Measurements from ENCODE around the gene FGF21. TPM values are rescaled to one million over a fixed set of nuclear protein-coding genes. Genes with fewer than 3 reads are reported as not detected.

The FGF21 gene
- total RNA-seq, 1 donor from 2014 or later, result not detected

- H3K36me3 ChIP-seq, result peaks cover 8% of the 10 kb centered on the region
- no peaks in the 10 kb centered on the region for H3K9me3 ChIP-seq (replicated peaks)
- H3K4me1 ChIP-seq, result peaks cover 53% of the 10 kb centered on the region
- H3K4me3 ChIP-seq, result peak overlapping the region; percentile 64
- no peak for TF ChIP-seq CTCF (IDR thresholded peaks at IDR 0.05; ENCODE audit: borderline replicate concordance)
- peaks cover 41% of the 10 kb centered on the region for H3K27me3 ChIP-seq (ENCODE audit: low read depth)
- intact Hi-C loops (cut with micrococcal nuclease), result no loop called here
- no peak for DNase-seq
- peak overlapping the region; percentile 86 for H3K27ac ChIP-seq (replicated peaks)
Observed at GRCh38 chr19:48750771-48751504, 4.4 kb upstream of the FGF21 start.

DNA sequence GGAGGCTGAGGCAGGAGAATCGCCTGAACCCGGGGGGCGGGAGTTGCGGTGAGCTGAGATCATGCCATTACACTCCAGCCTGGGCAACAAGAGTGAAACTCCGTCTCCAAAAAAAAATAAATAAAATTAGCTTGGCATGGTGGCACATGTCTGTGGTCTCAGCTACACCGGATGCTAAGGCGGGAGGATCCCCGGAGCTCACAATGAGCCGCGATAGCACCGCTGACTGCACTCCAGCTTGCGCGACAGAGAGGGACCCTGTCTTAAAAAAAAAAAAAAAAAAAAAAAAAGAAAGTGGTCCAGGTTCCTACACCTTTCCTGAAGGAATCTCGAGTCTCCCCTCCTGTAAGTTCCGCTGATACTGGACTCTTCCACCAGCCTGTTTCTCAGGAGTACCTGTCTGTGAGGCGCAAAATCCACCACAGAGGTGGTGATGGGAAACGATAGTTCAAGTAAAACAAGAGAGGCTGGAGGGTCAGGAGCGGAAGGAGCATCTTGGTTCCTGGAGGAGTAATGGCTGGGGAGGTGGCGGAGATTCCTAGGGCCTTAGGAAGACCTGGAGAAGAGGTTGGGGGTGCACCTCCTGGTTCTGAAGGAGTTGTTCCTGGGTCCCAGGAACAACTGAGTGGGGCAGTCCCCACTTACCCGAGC, 3.4 kb upstream of the FGF21 start:
- peaks cover 35% of the 10 kb centered on the region for H3K27me3 ChIP-seq (ENCODE audit: low read depth)

DNA sequence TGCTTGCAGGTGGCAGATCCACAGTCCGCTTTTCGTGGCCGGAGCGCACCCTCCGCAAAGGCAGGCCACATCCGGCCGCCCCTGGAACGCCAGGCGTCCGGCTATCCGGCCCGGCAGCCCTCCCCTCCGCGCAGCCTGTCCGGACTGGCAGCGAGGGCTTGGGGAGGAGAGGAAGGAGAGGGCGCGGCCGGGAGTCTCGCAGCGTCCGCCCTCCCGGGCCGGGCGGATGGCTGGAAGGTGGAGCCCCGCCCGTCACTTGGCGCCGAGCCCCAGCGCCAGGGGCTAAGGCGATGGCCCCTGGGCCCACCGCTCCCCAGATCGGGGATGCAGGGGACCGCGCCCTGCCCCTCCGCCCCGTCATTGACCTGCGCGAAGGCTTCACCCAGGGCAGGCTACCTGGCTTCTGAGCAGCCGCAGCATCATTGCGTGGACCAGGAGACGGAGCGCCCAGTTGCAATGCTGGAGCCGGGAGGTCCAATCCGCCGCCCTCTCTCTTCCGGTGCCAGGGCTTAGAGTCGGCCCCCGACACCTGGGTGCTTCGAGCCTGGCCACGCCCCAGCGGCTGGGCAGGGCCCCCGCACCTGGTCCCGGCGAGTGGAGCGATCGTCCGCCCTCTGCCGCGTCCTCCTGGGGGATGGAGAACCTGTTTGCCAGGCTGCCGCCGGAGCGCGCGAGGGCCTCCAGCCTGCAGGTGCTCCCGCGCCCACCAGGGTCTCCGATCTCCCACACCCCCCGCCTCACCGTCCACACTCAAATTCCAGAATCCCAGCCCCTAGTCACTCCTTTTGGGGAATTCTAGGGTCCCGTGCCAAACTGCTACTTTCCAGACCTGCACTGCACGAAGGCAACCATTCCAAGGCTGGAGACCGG, 2.6 kb upstream of the FGF21 start, which contains the start of gene FUT1:
Gene FUT1 (minus strand): TSS at position 146 of the 870 bp plus-strand sequence. CDS start 1,360 bp downstream, outside the sequence.
- H3K9me3 ChIP-seq (replicated peaks), result no peaks in the 10 kb centered on the region
- peak; percentile 72 for DNase-seq
- H3K4me1 ChIP-seq, result peaks cover 37% of the 10 kb centered on the region
- H3K27ac ChIP-seq (replicated peaks), result peak within 1 kb of the TSS; percentile 86
- peaks cover 8% of the 10 kb centered on the region for H3K36me3 ChIP-seq
- peak within 1 kb of the TSS; percentile 64 for H3K4me3 ChIP-seq
- TF ChIP-seq CTCF (IDR thresholded peaks at IDR 0.05; ENCODE audit: borderline replicate concordance), result no peak
- intact Hi-C loops (cut with micrococcal nuclease), result no loop called here
- H3K27me3 ChIP-seq (ENCODE audit: low read depth), result peaks cover 35% of the 10 kb centered on the region

More for the DNA sequence above, 3.4 kb upstream of the FGF21 start:
- H3K36me3 ChIP-seq, result peaks cover 8% of the 10 kb centered on the region
- H3K4me1 ChIP-seq, result peaks cover 43% of the 10 kb centered on the region
- intact Hi-C loops (cut with micrococcal nuclease), result no loop called here
- no peaks in the 10 kb centered on the region for H3K9me3 ChIP-seq (replicated peaks)
- TF ChIP-seq CTCF (IDR thresholded peaks at IDR 0.05; ENCODE audit: borderline replicate concordance), result no peak
- peak overlapping the region; percentile 86 for H3K27ac ChIP-seq (replicated peaks)
- H3K4me3 ChIP-seq, result peak overlapping the region; percentile 64
- no peak for DNase-seq

DNA sequence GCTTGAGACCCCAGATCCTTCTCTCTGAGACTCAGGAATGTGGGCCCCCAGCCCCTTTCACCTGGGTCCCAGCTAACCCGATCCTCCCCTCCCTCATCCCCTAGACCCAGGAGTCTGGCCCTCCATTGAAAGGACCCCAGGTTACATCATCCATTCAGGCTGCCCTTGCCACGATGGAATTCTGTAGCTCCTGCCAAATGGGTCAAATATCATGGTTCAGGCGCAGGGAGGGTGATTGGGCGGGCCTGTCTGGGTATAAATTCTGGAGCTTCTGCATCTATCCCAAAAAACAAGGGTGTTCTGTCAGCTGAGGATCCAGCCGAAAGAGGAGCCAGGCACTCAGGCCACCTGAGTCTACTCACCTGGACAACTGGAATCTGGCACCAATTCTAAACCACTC, 463 bp downstream of the FGF21 start:
- no peak overlapping the region for H3K4me3 ChIP-seq
- H3K9me3 ChIP-seq (replicated peaks), result no peaks in the 10 kb centered on the region
- intact Hi-C loops (cut with micrococcal nuclease), result no loop called here
- TF ChIP-seq CTCF (IDR thresholded peaks at IDR 0.05; ENCODE audit: borderline replicate concordance), result no peak
- H3K36me3 ChIP-seq, result peaks cover under 1% of the 10 kb centered on the region
- no peak for DNase-seq
- H3K27me3 ChIP-seq (ENCODE audit: low read depth), result peaks cover 31% of the 10 kb centered on the region
- H3K27ac ChIP-seq (replicated peaks), result no peak overlapping the region
- H3K4me1 ChIP-seq, result peaks cover 38% of the 10 kb centered on the region

- Histone ChIP-seq H3K4me3 (no peak overlapping the region), H3K27me3 (ENCODE audit: low read depth) (peaks cover 27% of the 10 kb centered on the region), H3K4me1 (peaks cover 34% of the 10 kb centered on the region), H3K36me3 (no peaks in the 10 kb centered on the region), H3K27ac (replicated peaks) (no peak overlapping the region), H3K9me3 (replicated peaks) (no peaks in the 10 kb centered on the region)
- no peak for TF ChIP-seq CTCF (IDR thresholded peaks at IDR 0.05; ENCODE audit: borderline replicate concordance)
- intact Hi-C loops (cut with micrococcal nuclease), result no loop called here
- DNase-seq, result no peak
Observed at GRCh38 chr19:48756212-48756611, 888 bp downstream of the FGF21 start.

All from left ventricle myocardium inferior (tissue), 1 donor.